HG03354 (cell line): ENCODE data around the gene CCDC106.
A peak's percentile ranks its signal among the peaks of the same experiment; 100 is the strongest.

ENCODE experiments used
- ATAC-seq: cut with Tn5 transposase; IDR thresholded peaks from one replicate; pipeline ENCODE4 v1.9.1; 2021; ENCODE audit warnings: mild to moderate bottlenecking; ENCODE audit not compliant: unreplicated experiment, poor library complexity, severe bottlenecking

Gene CCDC106

DNA sequence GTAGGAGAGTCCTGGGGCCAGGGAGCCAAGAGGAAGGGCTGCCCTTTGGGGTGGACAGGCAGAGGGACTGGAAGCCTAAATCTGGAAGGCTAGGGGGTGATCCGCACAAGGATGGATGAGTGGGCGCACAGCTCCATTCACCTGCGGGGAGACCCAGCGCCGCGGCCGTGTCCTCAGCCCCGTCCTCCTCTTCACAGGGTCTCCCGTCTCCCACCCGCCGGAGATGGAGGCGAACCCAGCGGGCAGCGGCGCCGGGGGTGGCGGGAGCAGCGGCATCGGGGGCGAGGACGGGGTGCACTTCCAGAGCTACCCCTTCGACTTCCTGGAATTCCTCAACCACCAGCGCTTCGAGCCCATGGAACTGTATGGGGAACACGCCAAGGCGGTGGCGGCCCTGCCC lies 34.6 kb upstream of the CCDC106 start:
- no peak for ATAC-seq

GRCh38 chr19:55613930-55614710 lies 33.9 kb upstream of the CCDC106 start:
- no peak for ATAC-seq

DNA sequence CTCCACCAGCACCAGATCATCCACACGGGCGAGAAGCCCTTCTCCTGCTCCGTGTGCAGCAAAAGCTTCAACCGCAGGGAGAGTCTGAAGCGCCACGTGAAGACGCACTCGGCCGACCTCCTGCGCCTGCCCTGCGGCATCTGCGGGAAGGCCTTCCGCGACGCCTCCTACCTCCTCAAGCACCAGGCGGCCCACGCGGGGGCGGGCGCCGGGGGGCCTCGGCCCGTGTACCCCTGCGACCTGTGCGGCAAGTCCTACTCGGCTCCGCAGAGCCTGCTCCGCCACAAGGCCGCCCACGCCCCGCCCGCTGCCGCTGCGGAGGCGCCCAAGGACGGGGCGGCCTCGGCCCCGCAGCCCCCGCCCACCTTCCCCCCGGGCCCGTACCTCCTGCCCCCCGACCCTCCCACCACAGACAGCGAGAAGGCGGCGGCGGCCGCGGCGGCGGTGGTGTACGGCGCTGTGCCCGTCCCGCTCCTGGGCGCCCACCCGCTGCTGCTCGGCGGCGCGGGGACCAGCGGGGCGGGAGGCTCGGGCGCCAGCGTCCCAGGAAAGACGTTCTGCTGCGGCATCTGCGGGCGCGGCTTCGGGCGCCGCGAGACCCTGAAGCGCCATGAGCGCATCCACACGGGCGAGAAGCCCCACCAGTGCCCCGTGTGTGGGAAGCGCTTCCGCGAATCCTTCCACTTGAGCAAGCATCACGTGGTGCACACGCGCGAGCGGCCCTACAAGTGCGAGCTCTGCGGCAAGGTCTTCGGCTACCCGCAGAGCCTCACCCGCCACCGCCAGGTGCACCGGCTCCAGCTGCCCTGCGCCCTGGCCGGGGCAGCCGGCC lies 33.1 kb upstream of the CCDC106 start:
- ATAC-seq = no peak

DNA sequence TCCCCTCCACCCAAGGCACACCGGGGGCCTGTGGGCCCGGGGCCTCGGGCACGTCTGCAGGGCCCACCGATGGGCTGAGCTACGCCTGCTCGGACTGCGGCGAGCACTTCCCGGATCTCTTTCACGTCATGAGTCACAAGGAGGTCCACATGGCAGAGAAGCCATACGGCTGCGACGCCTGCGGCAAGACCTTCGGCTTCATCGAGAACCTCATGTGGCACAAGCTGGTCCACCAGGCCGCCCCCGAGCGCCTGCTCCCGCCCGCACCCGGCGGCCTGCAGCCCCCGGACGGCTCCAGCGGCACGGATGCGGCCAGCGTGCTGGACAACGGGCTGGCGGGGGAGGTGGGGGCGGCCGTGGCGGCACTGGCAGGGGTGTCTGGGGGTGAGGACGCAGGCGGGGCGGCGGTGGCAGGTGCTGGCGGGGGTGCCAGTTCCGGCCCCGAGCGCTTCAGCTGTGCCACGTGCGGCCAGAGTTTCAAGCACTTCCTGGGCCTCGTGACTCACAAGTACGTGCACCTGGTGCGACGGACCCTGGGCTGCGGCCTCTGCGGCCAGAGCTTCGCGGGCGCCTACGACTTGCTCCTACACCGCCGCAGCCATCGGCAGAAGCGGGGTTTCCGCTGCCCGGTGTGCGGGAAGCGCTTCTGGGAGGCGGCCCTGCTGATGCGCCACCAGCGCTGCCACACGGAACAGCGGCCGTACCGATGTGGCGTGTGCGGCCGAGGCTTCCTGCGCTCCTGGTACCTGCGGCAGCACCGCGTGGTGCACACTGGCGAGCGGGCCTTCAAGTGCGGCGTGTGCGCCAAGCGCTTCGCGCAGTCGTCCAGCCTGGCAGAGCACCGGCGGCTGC lies 32.2 kb upstream of the CCDC106 start:
- no peak for ATAC-seq

DNA sequence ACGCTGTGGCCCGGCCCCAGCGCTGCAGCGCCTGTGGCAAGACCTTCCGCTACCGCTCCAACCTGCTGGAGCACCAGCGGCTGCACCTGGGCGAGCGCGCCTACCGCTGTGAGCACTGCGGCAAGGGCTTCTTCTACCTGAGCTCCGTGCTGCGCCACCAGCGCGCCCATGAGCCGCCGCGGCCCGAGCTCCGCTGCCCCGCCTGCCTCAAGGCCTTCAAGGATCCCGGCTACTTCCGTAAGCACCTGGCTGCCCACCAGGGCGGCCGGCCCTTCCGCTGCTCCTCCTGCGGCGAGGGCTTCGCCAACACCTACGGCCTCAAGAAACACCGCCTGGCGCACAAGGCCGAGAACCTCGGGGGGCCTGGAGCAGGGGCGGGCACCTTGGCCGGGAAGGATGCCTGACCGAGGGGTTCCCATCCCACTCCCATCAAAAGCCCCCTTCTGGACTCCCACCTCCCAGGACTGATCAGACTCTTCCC lies 31.6 kb upstream of the CCDC106 start:
- ATAC-seq = no peak

- ATAC-seq = no peak
Observed at GRCh38 chr19:55617426-55617825, 30.6 kb upstream of the CCDC106 start.

DNA sequence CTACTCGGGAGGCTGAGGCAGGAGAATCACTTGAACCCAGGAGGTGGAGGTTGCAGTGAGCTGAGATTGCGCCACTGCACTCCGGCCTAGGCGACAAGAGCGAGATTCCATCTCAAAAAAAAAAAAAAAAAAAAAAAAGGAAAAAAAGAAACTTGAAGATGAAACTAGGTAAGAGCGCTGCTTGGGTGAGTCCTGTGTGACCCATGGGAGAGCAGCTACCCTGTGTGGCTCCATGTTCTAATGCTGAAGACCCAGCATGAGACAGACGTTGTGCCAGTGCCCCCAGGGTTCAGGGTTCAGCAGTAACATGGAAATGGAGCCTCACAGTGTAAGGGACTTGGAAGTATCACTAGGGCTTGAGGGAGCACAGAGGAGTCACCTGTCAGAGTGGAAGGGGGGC lies 29.6 kb upstream of the CCDC106 start:
- ATAC-seq = no peak

DNA sequence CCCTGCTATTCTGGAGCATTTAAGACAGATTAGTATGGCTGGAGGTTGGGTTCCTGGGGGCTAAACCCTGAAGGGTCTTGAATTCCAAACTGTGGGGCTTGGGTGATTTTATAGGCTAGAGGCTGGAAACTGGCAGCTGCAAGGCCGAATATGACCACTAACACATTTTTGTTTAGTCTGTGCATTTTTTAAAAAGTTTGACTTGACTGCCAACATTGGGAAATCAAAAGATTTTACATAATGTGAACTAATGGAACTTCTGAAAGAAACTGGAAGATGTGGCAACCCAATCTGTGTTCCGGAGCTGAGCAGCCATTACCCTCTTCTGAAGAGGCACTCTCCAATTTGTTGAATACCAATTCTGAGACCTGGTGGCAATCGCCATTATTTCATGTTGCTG lies 28.7 kb upstream of the CCDC106 start:
- ATAC-seq = no peak

GRCh38 chr19:55620410-55621204 lies 27.4 kb upstream of the CCDC106 start:
- ATAC-seq = no peak

GRCh38 chr19:55621205-55621672 lies 26.8 kb upstream of the CCDC106 start:
- no peak for ATAC-seq

DNA sequence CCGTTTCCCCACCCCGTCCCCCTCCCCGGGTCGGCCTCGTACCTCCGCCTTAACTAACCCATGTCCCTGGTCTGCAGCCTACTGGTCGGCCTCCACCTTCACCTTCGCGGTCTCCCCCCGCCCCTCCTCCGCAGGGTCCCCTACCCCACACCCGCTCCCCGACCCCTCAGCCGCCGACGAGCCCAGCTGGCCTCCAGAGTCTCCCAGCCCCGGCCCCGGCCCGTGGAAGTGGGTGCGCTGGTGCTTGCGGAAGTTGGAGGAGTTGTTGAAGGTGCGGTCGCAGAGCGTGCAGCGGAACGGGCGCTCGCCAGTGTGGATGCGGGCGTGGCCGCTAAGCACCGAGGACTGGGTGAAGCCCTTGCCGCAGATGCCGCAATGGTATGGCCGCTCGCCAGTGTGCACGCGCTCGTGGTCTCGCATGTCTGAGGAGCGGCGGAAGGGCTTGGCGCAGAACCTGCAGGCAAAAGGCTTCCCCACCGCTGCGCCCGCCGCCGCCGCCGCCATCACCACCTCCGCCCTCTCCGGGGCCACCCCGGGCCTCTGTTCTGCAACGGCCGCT lies 26.3 kb upstream of the CCDC106 start:
- ATAC-seq = no peak

DNA sequence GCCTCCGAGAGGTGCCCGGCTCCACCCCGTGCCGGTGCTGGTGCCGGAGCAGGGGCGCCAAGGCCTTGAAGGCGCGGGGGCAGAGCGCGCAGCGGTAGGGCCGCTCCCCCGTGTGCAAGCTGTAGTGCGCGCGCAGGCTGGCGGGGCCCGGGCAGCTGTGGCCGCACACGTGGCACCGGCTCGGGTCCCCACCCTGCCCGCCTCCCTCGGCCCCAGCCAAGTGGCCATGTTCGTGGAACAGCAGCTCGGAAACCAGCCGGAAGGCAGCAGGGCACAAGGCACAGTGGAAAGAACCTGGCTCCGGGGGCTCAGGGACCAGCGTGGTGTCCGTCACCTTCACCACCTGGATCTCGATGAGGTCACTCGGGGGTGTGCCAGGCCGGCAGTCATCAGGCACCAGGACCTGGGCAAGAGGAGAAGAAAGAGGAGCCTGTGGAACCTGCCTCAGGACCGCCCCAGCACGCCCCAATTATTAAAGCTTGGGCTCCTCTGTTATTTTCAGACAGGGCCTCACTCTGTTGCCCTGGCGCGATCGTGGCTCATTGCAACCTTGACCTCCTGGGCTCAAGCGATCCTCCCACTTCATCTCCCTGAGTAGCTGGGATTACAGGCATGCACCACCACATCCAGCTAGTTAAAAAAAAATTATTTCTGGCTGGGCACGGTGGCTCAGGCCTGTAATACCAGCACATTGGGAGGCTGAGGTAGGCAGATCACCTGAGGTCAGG lies 25.6 kb upstream of the CCDC106 start:
- no peak for ATAC-seq

GRCh38 chr19:55623130-55623529 lies 24.9 kb upstream of the CCDC106 start:
- ATAC-seq = no peak

DNA sequence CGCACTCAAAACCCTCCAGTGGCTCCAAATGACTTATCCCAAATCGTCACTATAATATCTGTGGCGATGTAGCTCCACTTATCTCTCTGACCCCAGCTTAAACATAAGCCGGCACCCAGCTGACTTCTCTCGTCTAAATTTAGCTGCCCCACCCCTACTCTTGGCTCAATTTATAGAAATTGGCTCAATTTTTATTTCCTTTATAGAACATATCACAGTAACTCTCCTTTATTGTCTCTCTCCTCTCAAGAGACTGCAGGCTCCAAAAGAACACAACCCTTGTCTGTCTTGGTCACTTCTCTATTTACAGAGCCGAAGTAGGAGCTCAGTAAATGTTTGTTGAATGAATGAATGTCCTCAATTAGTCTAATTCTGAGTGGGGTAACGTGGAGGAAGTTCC lies 24.5 kb upstream of the CCDC106 start:
- no peak for ATAC-seq

- ATAC-seq = peak; percentile 64
Observed at GRCh38 chr19:55624109-55625003, 23.7 kb upstream of the CCDC106 start, which contains the start of gene ZNF784. Gene ZNF784, minus strand, starts transcription at chr19:55624566. Its CDS starts 5 bp downstream, at chr19:55624561.

GRCh38 chr19:55625004-55625326 lies 23.0 kb upstream of the CCDC106 start:
- no peak for ATAC-seq

- no peak for ATAC-seq
Observed at GRCh38 chr19:55626350-55626749, 21.7 kb upstream of the CCDC106 start.
